ENCODE data around the gene CENPB. TPM values are rescaled to one million over a fixed set of nuclear protein-coding genes. Genes with fewer than 3 reads are reported as not detected.

The CENPB gene
- total RNA-seq, 1 donor from 2014 or later: 76.2 TPM

GRCh38 chr20:3738111-3739053 is 48.2 kb downstream of the CENPB start:
- peak overlapping the region; percentile 36 for H3K27ac ChIP-seq
- TF ChIP-seq CTCF (IDR thresholded peaks at IDR 0.05): no peak
- DNase-seq (no peak), ATAC-seq (no peak)
- intact Hi-C loops (cut with DNase I): no loop called here
- peaks cover 60% of the 10 kb centered on the region for H3K4me1 ChIP-seq
- peaks cover 4% of the 10 kb centered on the region for H3K36me3 ChIP-seq
- H3K4me3 ChIP-seq: peak overlapping the region; percentile 14
- no peaks in the 10 kb centered on the region for H3K27me3 ChIP-seq (ENCODE audit: low read depth)
- no peaks in the 10 kb centered on the region for H3K9me3 ChIP-seq

- intact Hi-C loops (cut with DNase I): no loop called here
- no peak for DNase-seq
These were observed 50.8 kb downstream of the CENPB start for GRCh38 chr20:3735768-3736167.

GRCh38 chr20:3734111-3734843 is 52.3 kb downstream of the CENPB start:
- peaks cover 4% of the 10 kb centered on the region for H3K36me3 ChIP-seq
- DNase-seq (peak; percentile 65), ATAC-seq (peak; percentile 50 to 56)
- intact Hi-C loops (cut with DNase I): no loop called here
- H3K9me3 ChIP-seq: no peaks in the 10 kb centered on the region
- peak overlapping the region; percentile 62 for H3K4me3 ChIP-seq
- H3K4me1 ChIP-seq: peaks cover 60% of the 10 kb centered on the region
- H3K27me3 ChIP-seq (ENCODE audit: low read depth): peaks cover 16% of the 10 kb centered on the region
- H3K27ac ChIP-seq: peak overlapping the region; percentile 79
- no peak for TF ChIP-seq CTCF (IDR thresholded peaks at IDR 0.05)

More at GRCh38 chr20:3735768-3736167, 50.8 kb downstream of the CENPB start:
- peaks cover 15% of the 10 kb centered on the region for H3K27me3 ChIP-seq (ENCODE audit: low read depth)
- ATAC-seq: no peak
- H3K4me3 ChIP-seq: no peak overlapping the region
- H3K27ac ChIP-seq: no peak overlapping the region
- H3K4me1 ChIP-seq: peaks cover 66% of the 10 kb centered on the region
- TF ChIP-seq CTCF (IDR thresholded peaks at IDR 0.05): no peak
- H3K36me3 ChIP-seq: peaks cover 4% of the 10 kb centered on the region
- no peaks in the 10 kb centered on the region for H3K9me3 ChIP-seq

Other genes with a start within 250 kb of the CENPB start
- not detected for gene GFRA4, start 123.3 kb downstream of the CENPB start, total RNA-seq
- 11.7 TPM for gene ADAM33, start 104.7 kb downstream of the CENPB start, total RNA-seq
- 114 TPM for gene SIGLEC1, start 74.1 kb downstream of the CENPB start, total RNA-seq
- gene HSPA12B, start 54.1 kb downstream of the CENPB start, total RNA-seq: 36.9 TPM
- gene ADISSP, start 19.0 kb downstream of the CENPB start, total RNA-seq: 33.2 TPM
- gene SPEF1, start 5.3 kb downstream of the CENPB start, total RNA-seq: 3.9 TPM
- gene CDC25B, start 9.6 kb upstream of the CENPB start, total RNA-seq: 97.7 TPM
- 11.1 TPM for gene AP5S1, start 33.8 kb upstream of the CENPB start, total RNA-seq
- gene MAVS, start 60.1 kb upstream of the CENPB start, total RNA-seq: 42.9 TPM
- gene PANK2, start 102.6 kb upstream of the CENPB start, total RNA-seq: 39.1 TPM
- gene RNF24, start 228.8 kb upstream of the CENPB start, total RNA-seq: 25.1 TPM

Data from lower lobe of right lung (tissue), 2 donors.